ACC112 (cell line): Measurements from ENCODE around the gene B4GALT6.

ENCODE experiments used
- H2AFZ ChIP-seq: fragments of 200-600 bp; sonication (generic); one replicate; pipeline ENCODE4 v1.6.0; 2017; ENCODE audit warnings: antibody characterized with exemption, low read length; ENCODE audit not compliant: unreplicated experiment
- H3K27ac ChIP-seq: fragments of 200-600 bp; sonication (generic); 2 replicates; pipeline ENCODE4 v1.5.1; 2014; ENCODE audit warnings: low read depth, mild to moderate bottlenecking, antibody characterized with exemption, low read length, moderate library complexity
- H3K27me3 ChIP-seq: fragments of 200-600 bp; sonication (generic); 2 replicates; pipeline ENCODE4 v1.6.1; 2014; ENCODE audit warnings: mild to moderate bottlenecking, antibody characterized with exemption, low read length, moderate library complexity, mixed read lengths; ENCODE audit not compliant: insufficient read depth
- H3K36me3 ChIP-seq: fragments of 200-600 bp; sonication (generic); 2 replicates; pipeline ENCODE4 v1.6.1; 2016; ENCODE audit warnings: mild to moderate bottlenecking, antibody characterized with exemption, low read length, moderate library complexity, mixed read lengths; ENCODE audit not compliant: insufficient read depth
- H3K4me1 ChIP-seq: fragments of 200-600 bp; sonication (generic); one replicate; pipeline ENCODE4 v1.6.1; 2016; ENCODE audit warnings: low read length, mixed read lengths; ENCODE audit not compliant: insufficient read depth, unreplicated experiment, control insufficient read depth
- H3K4me3 ChIP-seq: fragments of 200-600 bp; sonication (generic); 2 replicates; pipeline ENCODE4 v1.5.1; 2014; ENCODE audit warnings: mild to moderate bottlenecking, low read depth, low read length
- H3K79me2 ChIP-seq: fragments of 200-600 bp; sonication (generic); one replicate; pipeline ENCODE4 v1.6.0; 2016; ENCODE audit warnings: low read length; ENCODE audit not compliant: control insufficient read depth, unreplicated experiment, insufficient read depth

Gene B4GALT6

GRCh38 chr18:31660763-31661162 lies 23.6 kb downstream of the B4GALT6 start:
- Histone ChIP-seq H3K36me3 (no peaks in the 10 kb centered on the region), H3K4me1 (peaks cover 3% of the 10 kb centered on the region), H3K79me2 (no peaks in the 10 kb centered on the region), H2AFZ (no peak overlapping the region), H3K27me3 (no peaks in the 10 kb centered on the region), H3K27ac (no peak overlapping the region), H3K4me3 (no peak overlapping the region)

- Histone ChIP-seq H3K4me1 (peaks cover 3% of the 10 kb centered on the region), H3K79me2 (no peaks in the 10 kb centered on the region), H3K36me3 (no peaks in the 10 kb centered on the region), H2AFZ (no peak overlapping the region), H3K27ac (no peak overlapping the region), H3K27me3 (no peaks in the 10 kb centered on the region), H3K4me3 (no peak overlapping the region)
Measured at GRCh38 chr18:31659576-31660177, 24.7 kb downstream of the B4GALT6 start.

- Histone ChIP-seq H3K4me1 (peaks cover 3% of the 10 kb centered on the region), H2AFZ (no peak overlapping the region), H3K36me3 (no peaks in the 10 kb centered on the region), H3K4me3 (no peak overlapping the region), H3K79me2 (no peaks in the 10 kb centered on the region), H3K27me3 (no peaks in the 10 kb centered on the region), H3K27ac (no peak overlapping the region)
Measured at GRCh38 chr18:31658670-31659575, 25.5 kb downstream of the B4GALT6 start.

GRCh38 chr18:31657823-31658669 lies 26.3 kb downstream of the B4GALT6 start:
- no peaks in the 10 kb centered on the region for H3K79me2 ChIP-seq
- no peak overlapping the region for H2AFZ ChIP-seq
- no peaks in the 10 kb centered on the region for H3K36me3 ChIP-seq
- peaks cover 3% of the 10 kb centered on the region for H3K4me1 ChIP-seq
- H3K4me3 ChIP-seq, result no peak overlapping the region
- H3K27ac ChIP-seq, result no peak overlapping the region
- no peaks in the 10 kb centered on the region for H3K27me3 ChIP-seq

GRCh38 chr18:31656754-31657153 lies 27.6 kb downstream of the B4GALT6 start:
- H2AFZ ChIP-seq, result no peak overlapping the region
- H3K4me3 ChIP-seq, result no peak overlapping the region
- H3K27me3 ChIP-seq, result no peaks in the 10 kb centered on the region
- H3K36me3 ChIP-seq, result no peaks in the 10 kb centered on the region
- H3K79me2 ChIP-seq, result no peaks in the 10 kb centered on the region
- H3K4me1 ChIP-seq, result no peaks in the 10 kb centered on the region
- no peak overlapping the region for H3K27ac ChIP-seq

GRCh38 chr18:31655354-31655753 lies 29.0 kb downstream of the B4GALT6 start:
- Histone ChIP-seq H3K27me3 (no peaks in the 10 kb centered on the region), H3K36me3 (no peaks in the 10 kb centered on the region), H3K4me3 (no peak overlapping the region), H3K79me2 (no peaks in the 10 kb centered on the region), H3K4me1 (no peaks in the 10 kb centered on the region), H3K27ac (no peak overlapping the region), H2AFZ (no peak overlapping the region)

GRCh38 chr18:31652877-31653276 lies 31.5 kb downstream of the B4GALT6 start:
- no peaks in the 10 kb centered on the region for H3K79me2 ChIP-seq
- H2AFZ ChIP-seq, result no peak overlapping the region

GRCh38 chr18:31652357-31652756 lies 32.0 kb downstream of the B4GALT6 start:
- Histone ChIP-seq H3K79me2 (no peaks in the 10 kb centered on the region), H3K36me3 (no peaks in the 10 kb centered on the region), H3K4me3 (no peak overlapping the region), H3K27me3 (no peaks in the 10 kb centered on the region), H3K27ac (no peak overlapping the region), H2AFZ (no peak overlapping the region), H3K4me1 (peaks cover 7% of the 10 kb centered on the region)

More at GRCh38 chr18:31652877-31653276, 31.5 kb downstream of the B4GALT6 start:
- no peaks in the 10 kb centered on the region for H3K27me3 ChIP-seq
- no peak overlapping the region for H3K4me3 ChIP-seq
- no peak overlapping the region for H3K27ac ChIP-seq
- H3K36me3 ChIP-seq, result no peaks in the 10 kb centered on the region
- H3K4me1 ChIP-seq, result peaks cover 7% of the 10 kb centered on the region

GRCh38 chr18:31651369-31651768 lies 33.0 kb downstream of the B4GALT6 start:
- Histone ChIP-seq H2AFZ (no peak overlapping the region), H3K27me3 (no peaks in the 10 kb centered on the region), H3K27ac (no peak overlapping the region), H3K4me3 (no peak overlapping the region), H3K36me3 (no peaks in the 10 kb centered on the region), H3K79me2 (no peaks in the 10 kb centered on the region), H3K4me1 (peaks cover 7% of the 10 kb centered on the region)

- H3K27ac ChIP-seq, result no peak overlapping the region
- no peak overlapping the region for H3K4me3 ChIP-seq
- H3K36me3 ChIP-seq, result no peaks in the 10 kb centered on the region
- no peaks in the 10 kb centered on the region for H3K79me2 ChIP-seq
- peaks cover 7% of the 10 kb centered on the region for H3K4me1 ChIP-seq
- H2AFZ ChIP-seq, result no peak overlapping the region
- no peaks in the 10 kb centered on the region for H3K27me3 ChIP-seq
Measured at GRCh38 chr18:31649978-31650719, 34.2 kb downstream of the B4GALT6 start.
